ENCODE data around the gene GPC1.

- no peak for TF ChIP-seq EZH2 (IDR thresholded peaks at IDR 0.05; ENCODE audit: borderline replicate concordance, low read depth, low read length, severe bottlenecking)
- TF ChIP-seq FOS (IDR thresholded peaks at IDR 0.05; ENCODE audit: borderline replicate concordance, insufficient read depth, low read length), result no peak
- TF ChIP-seq CTCF (IDR thresholded peaks at IDR 0.05; ENCODE audit: extremely low read depth in 1 of 2, insufficient read depth in 1 of 2, low read depth in 1 of 2, low read length in 2 of 2), result no peak
- no peak for TF ChIP-seq POLR2A (IDR thresholded peaks at IDR 0.05; ENCODE audit: low read depth, low read length)
- no peak for TF ChIP-seq MAX (IDR thresholded peaks at IDR 0.05; ENCODE audit: insufficient read depth, insufficient read length)
- no peak for TF ChIP-seq POLR2AphosphoS5 (IDR thresholded peaks at IDR 0.05; ENCODE audit: insufficient read depth, low read depth, low read length)
- no peak for TF ChIP-seq MYC (IDR thresholded peaks at IDR 0.05; ENCODE audit: low read depth, low read length)
- no peak for TF ChIP-seq GATA2 (IDR thresholded peaks at IDR 0.05; ENCODE audit: insufficient read depth, insufficient read length, low read depth, low read length)
Measured at GRCh38 chr2:240387325-240387668, 48.2 kb upstream of the GPC1 start.
